Measurements from ENCODE around the gene STH.

The STH gene

DNA sequence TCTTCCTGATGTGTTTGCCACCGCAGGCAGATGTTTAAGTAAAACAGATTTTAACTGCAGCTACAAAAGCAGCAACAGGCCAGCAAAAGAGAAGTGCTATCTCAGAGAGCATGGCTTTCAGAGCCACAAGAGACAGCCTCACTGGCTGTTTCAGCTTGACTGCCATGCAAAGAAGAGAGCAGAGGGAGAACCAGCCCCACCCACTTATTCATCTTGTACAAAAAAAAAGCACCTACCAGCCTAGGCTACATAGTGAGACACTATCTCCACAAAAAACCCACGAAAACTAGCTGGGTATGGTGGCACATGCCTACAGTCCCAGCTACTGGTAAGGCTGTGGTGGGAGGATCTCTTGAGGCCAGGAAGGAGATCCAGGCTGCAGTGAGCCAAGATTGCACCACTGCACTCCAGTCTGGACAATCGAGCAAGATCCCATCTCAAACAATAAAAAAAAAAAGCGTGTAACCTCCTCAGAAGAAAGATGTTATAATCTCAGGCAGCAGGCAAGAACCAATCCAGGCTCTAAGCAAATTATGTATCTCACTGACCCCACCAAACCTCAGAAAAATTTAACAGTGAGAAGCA lies 30.0 kb downstream of the STH start:
- peak; percentile 41 for DNase-seq

GRCh38 chr17:46029627-46030026 lies 30.6 kb downstream of the STH start:
- no peak for DNase-seq

DNA sequence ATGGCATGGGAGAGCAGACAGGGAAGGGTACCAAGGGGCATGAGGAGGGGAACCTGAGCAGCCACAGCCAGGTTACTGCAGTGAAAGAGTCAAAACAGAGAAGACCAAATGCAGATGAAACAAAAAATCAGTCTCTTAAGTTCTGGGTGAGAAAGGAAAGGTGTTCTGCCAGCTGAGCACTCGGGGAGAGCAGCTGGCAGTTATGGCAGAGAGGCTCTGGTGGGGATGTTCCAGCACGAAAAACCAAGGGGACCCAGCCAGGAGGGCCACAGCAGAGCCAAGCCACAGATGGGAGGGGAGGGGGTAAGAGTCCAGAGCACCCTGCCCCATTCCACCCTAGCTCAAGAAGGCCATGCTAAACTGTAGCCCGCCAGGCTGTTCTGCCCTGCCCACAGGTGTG lies 31.7 kb downstream of the STH start:
- no peak for DNase-seq

- DNase-seq: no peak
Observed at GRCh38 chr17:46031440-46031839, 32.4 kb downstream of the STH start.

DNA sequence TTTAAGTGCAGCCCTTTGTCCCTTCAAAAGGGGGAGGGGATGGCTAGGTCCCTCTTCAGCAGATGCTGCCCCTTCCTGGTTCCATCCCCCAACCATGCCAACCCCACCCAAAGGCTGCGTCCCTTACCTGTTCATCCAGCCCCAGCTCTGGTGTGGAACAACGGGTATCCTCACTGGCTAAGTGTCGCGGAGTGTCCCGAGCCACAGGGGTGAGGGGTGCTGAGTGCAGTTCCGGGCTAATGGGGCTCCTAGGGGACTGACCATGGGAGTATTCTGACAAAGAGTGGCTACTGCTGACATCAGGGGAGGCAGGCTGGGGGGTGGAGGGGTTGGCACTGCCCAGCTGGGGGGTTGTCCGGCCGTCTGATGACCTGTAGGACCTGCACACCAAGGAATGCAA lies 32.9 kb downstream of the STH start:
- DNase-seq: no peak

DNA sequence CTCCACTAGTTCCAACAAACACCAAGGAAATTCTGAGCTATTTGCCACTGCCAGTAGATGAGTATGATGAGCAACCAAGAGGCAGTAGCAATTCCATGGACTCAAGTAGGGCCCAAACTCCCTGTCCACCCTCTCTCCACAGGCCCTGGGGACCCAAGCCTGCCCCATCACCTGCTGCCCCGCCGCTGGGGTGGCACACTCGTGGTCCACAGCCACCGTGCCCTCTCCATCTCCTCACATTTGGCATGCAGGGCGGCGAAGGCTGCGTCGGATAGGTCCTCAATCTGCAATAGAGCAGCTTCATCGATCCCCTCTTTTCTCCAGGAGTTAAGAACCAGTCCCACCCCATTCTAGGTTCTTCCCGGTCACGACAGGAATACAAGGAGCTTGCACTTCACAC lies 33.9 kb downstream of the STH start:
- DNase-seq: no peak

GRCh38 chr17:46033392-46033791 lies 34.3 kb downstream of the STH start:
- no peak for DNase-seq

DNA sequence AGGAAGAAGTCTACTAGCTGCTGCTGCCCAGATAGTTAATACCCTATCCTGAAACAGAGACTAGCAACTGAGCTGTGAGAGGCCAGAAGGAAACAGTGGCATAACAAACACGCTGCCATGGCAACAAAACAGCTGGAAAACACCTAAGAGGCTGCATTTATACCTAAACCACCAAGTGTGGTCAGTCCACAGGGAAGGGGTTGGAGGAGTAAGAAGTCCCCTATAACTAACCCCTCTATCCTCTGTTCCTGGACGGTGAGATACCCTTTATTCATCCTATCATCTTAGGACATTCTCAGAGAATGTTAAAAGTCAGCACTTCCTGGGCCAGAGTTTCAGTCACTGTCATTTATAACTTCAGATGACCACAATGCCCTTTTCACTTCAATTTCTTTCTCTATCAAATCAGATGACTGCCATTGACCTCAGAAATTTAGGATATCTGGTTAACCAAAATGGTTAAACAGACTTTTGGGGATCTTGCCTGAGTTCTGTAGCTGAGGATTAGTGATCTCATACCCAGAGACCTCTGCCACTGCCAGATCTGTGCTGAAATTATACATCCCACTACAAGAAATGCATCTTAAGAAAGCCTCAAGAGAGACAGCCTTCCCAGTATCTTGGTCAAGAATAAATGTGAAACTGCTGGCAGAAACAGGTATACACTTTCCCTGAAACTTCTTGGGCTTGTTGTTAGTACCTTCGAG lies 36.2 kb downstream of the STH start:
- no peak for DNase-seq

- DNase-seq: no peak
Observed at GRCh38 chr17:46036491-46036890, 37.4 kb downstream of the STH start.

DNA sequence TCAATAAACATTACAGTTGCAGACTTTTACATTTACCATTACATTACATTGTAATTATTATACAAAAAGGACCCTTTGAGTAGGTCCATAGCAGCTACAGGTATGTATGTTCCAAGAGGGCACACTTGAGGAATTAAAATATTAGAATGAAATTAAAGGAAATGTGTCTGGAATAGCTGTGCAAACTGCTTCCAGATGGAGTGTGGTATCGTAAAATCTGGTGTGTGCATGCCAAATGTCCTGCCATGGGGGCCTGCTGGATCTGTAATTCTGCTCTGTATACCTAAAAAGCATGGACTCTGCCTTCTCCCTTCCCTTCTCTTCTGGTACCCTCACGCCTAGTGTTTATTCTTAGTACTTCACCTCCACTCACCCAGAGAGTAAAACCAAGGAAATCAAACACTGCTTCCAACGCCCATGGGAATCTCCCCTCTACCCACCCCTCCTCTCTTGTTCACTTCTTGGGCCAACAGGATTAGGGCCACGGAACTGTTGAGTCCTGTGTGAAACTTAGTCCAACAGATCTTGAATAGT lies 38.7 kb downstream of the STH start:
- no peak for DNase-seq

GRCh38 chr17:46038414-46038813 lies 39.4 kb downstream of the STH start:
- DNase-seq: no peak

- no peak for DNase-seq
Observed at GRCh38 chr17:46038937-46039336, 39.9 kb downstream of the STH start.

DNA sequence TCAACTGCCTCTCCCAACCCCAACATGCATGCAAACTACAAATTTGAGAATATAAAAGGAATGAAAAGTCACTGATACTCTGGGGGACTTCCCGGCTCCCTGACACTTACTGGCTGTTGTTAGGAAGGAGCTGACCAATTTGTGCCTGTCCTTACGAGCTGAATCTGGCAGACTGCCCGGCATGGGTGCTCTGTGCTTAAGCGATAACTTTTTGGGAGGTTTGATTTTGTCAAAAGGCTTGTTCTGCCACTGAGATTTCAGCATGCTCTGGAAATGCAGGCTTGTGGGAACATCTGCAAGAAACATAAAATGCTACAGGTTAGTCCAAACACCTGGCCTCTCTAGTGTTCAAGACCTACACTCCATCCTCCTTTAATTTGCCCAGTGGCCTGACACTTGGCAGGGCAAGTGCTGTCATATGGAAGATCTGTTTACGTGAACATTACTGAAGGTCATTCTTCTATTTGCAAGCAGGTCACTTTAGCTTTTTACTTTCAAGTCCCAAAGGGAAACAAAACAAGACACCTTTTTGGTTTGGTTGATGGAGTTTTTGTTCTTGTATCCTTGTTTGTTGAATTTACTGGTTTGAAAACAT lies 40.6 kb downstream of the STH start:
- no peak for DNase-seq

GRCh38 chr17:46042246-46042645 lies 43.2 kb downstream of the STH start:
- no peak for DNase-seq

DNA sequence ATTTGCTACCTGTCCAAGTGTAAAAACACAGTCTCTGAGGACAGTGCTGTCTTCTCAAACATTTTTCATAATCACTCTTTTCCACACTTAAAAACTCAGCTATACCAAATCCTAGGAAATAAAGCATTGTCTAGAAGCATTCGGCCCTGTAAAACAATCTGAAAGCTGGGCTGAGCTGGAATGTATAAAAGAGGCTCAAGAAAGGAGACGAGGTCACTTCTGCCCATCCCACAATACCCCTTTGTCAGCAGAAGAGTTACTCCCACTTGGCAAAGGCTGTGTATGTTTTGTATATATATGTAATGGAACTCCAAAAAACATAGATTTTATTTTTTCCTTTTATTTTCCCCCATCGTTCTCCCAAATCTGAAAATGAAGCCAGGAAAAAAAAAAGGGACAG lies 43.9 kb downstream of the STH start:
- DNase-seq: no peak

DNA sequence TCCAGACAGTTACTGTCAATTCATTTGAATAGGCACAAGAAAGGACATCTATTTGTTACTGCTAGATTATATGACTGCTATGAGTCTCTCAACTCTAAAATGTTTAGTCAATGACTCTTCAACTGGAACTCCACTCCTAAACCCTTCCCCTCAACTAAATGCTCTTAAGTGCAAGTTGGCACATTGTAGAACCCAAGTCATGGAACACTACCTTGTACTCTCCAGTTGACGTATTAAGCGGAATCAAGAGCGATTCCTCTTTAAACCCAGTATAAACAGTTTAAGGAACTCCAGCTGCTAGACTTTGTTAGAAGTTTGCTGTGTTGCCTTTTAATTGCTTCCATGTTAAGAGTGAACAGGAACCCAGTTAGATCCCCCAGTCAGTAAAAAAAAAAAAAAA lies 44.6 kb downstream of the STH start:
- no peak for DNase-seq

DNA sequence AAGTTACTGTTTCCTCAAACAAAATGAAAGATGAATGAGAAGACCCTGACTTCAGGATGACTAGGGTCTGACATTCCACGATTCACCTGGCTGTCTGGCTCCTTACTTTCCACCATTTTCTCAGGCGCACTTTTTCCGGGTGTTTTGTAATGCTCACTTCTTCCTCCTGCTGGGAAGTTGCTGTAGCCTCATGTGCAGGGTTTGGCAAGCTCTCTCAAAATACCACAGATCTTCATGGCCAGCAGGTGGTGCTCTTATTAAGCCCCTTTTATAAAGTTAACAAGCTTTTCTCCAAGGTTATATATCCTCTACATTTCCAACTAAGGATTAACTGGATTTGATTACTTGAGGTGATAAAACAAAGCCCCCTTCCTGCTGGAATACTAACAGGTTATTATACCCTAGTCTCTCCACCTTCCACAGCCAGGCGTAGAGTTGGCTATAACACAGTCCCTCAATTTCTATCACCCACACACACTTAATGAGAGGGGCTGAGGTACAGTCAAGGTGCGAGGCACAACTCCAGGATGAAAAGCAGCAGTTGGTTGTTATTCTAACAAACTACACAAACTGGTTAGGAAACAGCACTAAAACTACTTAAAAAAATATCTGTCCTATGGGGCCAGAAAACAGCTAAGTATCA lies 45.4 kb downstream of the STH start:
- peak; percentile 90 for DNase-seq

- DNase-seq: no peak
Observed at GRCh38 chr17:46044989-46045388, 45.9 kb downstream of the STH start.

DNA sequence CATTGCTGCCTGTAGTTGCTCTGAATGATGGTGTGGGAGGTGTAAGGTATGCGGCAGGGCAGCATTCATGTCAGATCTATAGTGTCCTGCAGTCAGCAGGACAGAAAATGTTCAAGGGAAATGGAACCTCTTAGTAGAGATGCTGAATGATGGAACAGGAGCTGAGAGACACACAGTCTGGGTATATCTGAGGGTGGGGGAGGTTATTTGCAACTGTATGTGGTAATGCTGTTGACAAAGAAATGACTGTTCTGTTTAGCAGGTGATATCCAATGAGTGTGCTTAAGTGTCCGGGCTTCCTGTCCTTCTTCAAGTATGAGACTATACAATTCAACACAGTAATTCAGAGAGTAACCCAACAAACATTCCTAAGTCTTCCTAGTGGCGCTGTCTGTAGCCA lies 46.6 kb downstream of the STH start:
- no peak for DNase-seq

GRCh38 chr17:46046957-46047356 lies 47.9 kb downstream of the STH start:
- no peak for DNase-seq

DNA sequence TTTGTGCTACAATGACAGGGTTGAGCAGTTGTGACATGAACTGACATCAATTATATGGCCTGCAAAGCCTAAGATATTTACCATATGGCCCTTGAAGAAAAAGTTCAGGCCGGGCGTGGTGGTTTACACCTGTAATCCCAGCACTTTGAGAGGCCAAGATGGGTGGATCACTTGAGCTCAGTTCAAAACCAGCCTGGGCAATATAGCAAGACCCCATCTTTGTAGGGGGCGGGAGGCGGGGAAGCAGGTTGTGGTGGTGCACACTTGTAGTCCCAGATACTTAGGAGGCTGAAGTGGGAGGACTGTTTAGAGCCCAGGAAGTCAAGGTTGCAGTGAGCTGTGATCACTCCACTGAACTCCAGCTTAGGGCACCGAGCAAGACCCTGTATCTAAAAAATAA lies 48.3 kb downstream of the STH start:
- DNase-seq: no peak

GRCh38 chr17:46047856-46048255 lies 48.8 kb downstream of the STH start:
- peak; percentile 52 for DNase-seq

All from hematopoietic multipotent progenitor cell treated with erythropoietin and hydrocortisone succinate and interleukin-3 and kit ligand, for 6 days (in vitro differentiated cells).